ENCODE results near the gene ATF4. TPM values are rescaled to one million over a fixed set of nuclear protein-coding genes. Genes with fewer than 3 reads are reported as not detected.
A peak's percentile ranks its signal among the peaks of the same experiment; 100 is the strongest.

Gene ATF4
- total and polyA plus RNA-seq, 2 of the 13 experiments (the other 11 are each of a cell fraction or from before 2014, with no cell fraction given), result 486 to 1,297 TPM

DNA sequence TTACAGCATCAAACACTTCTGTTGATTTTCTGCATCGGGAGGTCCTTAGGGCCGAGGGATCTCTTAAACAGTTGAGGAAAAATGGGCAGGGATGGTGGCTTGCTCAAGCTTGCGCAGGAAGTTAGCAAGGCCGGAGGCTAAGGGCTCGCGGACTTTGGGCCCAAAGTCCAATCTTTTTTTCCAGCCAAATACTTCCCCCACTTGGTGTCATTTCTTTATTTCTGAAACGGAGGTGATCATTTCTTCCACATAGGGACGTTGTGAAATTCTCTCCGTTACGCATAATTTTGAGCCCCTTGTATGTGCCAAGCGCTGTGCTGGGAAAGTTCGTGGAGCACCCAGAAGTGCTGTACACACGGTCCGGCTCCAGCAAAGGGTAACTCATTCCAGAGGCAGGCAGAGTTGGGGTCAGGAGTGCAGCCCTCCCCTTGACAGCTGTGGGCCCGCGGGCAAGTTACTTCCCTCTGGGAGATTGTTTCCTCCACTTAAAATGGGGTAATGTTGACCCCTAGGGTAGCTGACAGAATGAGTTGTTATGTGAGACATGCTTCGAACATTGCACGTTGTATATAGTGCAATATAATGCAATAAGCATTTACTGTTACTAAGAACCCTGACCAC lies 17.5 kb upstream of the ATF4 start (continued):
- TF ChIP-seq HNRNPK (IDR thresholded peaks at IDR 0.05; ENCODE audit: low read depth, low read length, poor library complexity, severe bottlenecking) (no peak), ISL2 (CRISPR knock-in tag; IDR thresholded peaks at IDR 0.05) (no peak), PHF8 (CRISPR knock-in tag; IDR thresholded peaks at IDR 0.05) (peak; percentile 55), NFIB (CRISPR knock-in tag; IDR thresholded peaks at IDR 0.05; ENCODE audit: borderline replicate concordance) (no peak), XRCC5 (optimal IDR thresholded peaks at IDR 0.05; ENCODE audit: low read length) (no peak), ZNF33B (CRISPR knock-in tag; IDR thresholded peaks at IDR 0.05) (no peak), ZNF460 (CRISPR knock-in tag; IDR thresholded peaks at IDR 0.05; ENCODE audit: borderline replicate concordance) (no peak), ZNF331 (CRISPR knock-in tag; IDR thresholded peaks at IDR 0.05) (peak; percentile 13; the same call in 1 of the 2 replicates), MEIS2 (CRISPR knock-in tag; IDR thresholded peaks at IDR 0.05) (peak; percentile 23; the same call in 1 of the 2 replicates), ZNF101 (CRISPR knock-in tag; IDR thresholded peaks at IDR 0.05; ENCODE audit: borderline replicate concordance, low read depth) (no peak), ZNF501 (CRISPR knock-in tag; IDR thresholded peaks at IDR 0.05) (no peak), AGO1 (IDR thresholded peaks at IDR 0.05; ENCODE audit: low read depth, low read length, poor library complexity, severe bottlenecking) (no peak), FOSL1 (CRISPR knock-in tag; IDR thresholded peaks at IDR 0.05; ENCODE audit: borderline replicate concordance) (no peak), CEBPB (IDR thresholded peaks at IDR 0.05; ENCODE audit: borderline replicate concordance, low read depth, low read length) (peak; percentile 31; the same call in 1 of the 2 replicates), RBAK (CRISPR knock-in tag; IDR thresholded peaks at IDR 0.05) (no peak), U2AF1 (optimal IDR thresholded peaks at IDR 0.05; ENCODE audit: low read depth, low read length) (no peak), KMT2B (CRISPR knock-in tag; IDR thresholded peaks at IDR 0.05) (no peak), KLF6 (CRISPR knock-in tag; IDR thresholded peaks at IDR 0.05) (no peak), KDM1A (CRISPR knock-in tag; IDR thresholded peaks at IDR 0.05) (no peak)
- TF ChIP-seq, protein P1, sequence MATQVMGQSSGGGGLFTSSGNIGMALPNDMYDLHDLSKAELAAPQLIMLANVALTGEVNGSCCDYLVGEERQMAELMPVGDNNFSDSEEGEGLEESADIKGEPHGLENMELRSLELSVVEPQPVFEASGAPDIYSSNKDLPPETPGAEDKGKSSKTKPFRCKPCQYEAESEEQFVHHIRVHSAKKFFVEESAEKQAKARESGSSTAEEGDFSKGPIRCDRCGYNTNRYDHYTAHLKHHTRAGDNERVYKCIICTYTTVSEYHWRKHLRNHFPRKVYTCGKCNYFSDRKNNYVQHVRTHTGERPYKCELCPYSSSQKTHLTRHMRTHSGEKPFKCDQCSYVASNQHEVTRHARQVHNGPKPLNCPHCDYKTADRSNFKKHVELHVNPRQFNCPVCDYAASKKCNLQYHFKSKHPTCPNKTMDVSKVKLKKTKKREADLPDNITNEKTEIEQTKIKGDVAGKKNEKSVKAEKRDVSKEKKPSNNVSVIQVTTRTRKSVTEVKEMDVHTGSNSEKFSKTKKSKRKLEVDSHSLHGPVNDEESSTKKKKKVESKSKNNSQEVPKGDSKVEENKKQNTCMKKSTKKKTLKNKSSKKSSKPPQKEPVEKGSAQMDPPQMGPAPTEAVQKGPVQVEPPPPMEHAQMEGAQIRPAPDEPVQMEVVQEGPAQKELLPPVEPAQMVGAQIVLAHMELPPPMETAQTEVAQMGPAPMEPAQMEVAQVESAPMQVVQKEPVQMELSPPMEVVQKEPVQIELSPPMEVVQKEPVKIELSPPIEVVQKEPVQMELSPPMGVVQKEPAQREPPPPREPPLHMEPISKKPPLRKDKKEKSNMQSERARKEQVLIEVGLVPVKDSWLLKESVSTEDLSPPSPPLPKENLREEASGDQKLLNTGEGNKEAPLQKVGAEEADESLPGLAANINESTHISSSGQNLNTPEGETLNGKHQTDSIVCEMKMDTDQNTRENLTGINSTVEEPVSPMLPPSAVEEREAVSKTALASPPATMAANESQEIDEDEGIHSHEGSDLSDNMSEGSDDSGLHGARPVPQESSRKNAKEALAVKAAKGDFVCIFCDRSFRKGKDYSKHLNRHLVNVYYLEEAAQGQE (IDR thresholded peaks at IDR 0.05; ENCODE audit: borderline replicate concordance in 1 of 2, low read depth in 1 of 2, low read length in 2 of 2), result no peak
- TF ChIP-seq, protein P2, sequence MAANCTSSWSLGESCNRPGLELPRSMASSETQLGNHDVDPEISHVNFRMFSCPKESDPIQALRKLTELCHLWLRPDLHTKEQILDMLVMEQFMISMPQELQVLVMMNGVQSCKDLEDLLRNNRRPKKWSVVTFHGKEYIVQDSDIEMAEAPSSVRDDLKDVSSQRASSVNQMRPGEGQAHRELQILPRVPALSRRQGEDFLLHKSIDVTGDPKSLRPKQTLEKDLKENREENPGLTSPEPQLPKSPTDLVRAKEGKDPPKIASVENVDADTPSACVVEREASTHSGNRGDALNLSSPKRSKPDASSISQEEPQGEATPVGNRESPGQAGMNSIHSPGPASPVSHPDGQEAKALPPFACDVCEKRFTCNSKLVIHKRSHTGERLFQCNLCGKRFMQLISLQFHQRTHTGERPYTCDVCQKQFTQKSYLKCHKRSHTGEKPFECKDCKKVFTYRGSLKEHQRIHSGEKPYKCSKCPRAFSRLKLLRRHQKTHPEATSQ (CRISPR knock-in tag; IDR thresholded peaks at IDR 0.05; ENCODE audit: borderline replicate concordance), result no peak
- TF ChIP-seq, protein P3, sequence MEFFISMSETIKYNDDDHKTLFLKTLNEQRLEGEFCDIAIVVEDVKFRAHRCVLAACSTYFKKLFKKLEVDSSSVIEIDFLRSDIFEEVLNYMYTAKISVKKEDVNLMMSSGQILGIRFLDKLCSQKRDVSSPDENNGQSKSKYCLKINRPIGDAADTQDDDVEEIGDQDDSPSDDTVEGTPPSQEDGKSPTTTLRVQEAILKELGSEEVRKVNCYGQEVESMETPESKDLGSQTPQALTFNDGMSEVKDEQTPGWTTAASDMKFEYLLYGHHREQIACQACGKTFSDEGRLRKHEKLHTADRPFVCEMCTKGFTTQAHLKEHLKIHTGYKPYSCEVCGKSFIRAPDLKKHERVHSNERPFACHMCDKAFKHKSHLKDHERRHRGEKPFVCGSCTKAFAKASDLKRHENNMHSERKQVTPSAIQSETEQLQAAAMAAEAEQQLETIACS (CRISPR knock-in tag; IDR thresholded peaks at IDR 0.05), result peak; percentile 9; the same call in 1 of the 2 replicates
- TF ChIP-seq, protein P4, sequence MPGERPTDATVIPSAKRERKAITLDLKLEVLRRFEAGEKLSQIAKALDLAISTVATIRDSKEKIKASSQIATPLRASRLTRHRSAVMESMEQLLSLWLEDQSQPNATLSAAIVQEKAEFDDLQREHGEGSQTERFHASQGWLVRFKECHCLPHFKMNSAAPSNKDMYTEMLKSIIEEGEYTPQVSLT (CRISPR knock-in tag; IDR thresholded peaks at IDR 0.05; ENCODE audit: borderline replicate concordance, low read depth), result no peak

Data from HepG2 (cell line).